Measurements from ENCODE around the gene NRBF2.
"Not testable (repeated sequence)": the region's sequence is repeated elsewhere in the genome, so short reads cannot be mapped to it uniquely, and the experiment has no call there.

The NRBF2 gene

DNA sequence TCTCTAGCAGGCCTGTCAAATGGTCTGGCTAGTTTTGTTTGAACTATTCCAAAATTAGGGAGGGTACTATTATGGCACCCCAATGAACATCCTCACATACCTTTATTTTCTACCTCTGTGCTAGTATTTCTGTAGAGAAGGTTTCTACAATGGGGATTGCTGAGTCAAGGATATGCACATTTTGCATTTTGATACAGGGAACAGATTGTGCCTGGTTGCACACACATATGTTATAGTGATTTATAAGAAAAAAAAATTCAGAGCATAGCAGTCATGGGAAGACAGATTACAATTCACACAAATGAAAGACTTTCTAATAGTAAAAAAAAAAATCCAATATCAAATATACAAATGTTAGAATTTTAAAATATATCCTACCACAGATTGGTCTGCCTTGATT, 14.1 kb upstream of the NRBF2 start:
- no peak for DNase-seq

DNA sequence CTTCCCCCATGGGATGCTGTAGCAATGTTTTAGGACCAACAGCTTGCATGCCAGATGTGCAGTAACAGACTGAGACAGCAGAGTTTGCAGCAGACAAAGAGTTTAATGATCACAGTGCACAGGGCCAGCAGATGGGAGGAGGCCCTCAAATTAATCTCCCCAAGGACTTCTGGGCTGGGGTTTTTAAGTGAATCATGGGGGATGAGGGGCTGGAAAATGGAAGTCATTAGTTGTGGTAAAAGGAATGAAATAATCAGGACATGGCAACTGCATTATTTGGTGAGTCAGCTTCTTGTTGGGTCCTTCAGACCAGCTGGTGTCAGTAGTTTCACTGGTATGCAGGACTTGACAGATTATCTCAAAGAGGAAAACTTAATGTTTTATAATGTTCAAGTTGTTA, 12.6 kb upstream of the NRBF2 start:
- no peak for DNase-seq

DNA sequence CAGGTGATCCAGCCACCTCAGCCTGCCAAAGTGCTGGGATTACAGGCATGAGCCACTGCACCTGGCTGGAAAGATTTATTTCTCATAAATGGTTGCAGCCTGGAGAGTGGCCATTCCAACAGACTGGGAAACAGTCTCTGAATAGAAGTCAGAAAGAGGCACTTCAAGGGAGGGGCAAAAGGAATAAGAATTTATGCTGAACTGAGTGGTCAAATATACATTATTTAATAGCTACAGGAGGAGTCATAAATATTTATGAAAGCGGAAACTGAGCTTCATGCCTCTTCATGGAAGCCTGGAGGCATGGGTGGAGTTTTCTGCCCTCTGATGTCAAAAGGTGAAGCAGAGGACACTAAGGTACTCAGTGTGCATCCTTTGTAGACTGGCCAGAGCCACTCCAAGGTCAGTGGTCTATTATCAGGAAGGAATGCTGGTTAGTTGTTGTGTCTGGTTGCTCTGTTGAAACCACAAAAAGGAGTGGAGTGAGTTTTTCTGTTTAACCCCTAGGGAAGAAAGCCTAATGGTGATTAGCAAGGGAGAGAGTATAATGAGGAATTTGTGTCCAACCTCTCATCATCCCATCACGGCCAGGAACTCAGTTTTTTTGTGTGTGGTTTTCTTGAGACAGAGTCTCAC, 9.3 kb upstream of the NRBF2 start:
- DNase-seq, result no peak

DNA sequence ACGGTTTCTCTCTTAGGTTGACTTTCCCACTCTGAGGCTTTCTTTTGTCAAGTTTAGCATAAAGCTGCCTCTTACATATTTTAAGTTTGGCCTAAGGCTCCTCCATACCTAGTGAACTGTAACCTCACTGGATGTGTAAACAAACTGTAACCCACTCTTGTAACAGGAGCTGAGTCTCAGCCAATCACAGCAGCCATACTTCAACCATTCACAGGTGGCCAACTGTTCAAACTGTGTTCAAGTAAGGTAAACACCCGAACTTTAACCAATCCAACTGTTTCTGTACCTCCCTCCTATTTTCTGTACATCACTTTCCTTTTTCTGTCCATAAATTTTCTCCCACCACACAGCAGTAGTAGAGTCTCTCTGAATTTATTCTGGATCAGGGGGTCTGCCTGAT, 7.7 kb upstream of the NRBF2 start:
- no peak for DNase-seq

DNA sequence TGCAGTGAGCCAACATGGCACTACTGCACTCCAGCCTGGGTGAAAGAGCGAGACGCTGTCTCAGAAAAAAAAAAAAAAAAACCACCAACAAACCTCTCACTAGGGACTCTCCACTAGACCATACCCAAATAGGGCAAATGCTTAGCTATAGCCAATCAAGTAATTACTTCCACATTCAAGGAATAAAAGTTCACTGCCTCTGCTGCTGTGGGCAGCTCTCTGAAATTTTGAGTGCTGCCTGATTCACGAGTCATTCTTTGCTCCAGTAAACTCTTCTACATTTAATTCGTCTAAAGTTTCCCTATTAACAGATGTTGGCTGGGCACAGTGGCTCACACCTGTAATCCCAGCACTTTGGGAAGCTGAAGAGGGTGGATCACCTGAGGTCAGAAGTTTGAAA, 4.7 kb upstream of the NRBF2 start:
- DNase-seq, result no peak

DNA sequence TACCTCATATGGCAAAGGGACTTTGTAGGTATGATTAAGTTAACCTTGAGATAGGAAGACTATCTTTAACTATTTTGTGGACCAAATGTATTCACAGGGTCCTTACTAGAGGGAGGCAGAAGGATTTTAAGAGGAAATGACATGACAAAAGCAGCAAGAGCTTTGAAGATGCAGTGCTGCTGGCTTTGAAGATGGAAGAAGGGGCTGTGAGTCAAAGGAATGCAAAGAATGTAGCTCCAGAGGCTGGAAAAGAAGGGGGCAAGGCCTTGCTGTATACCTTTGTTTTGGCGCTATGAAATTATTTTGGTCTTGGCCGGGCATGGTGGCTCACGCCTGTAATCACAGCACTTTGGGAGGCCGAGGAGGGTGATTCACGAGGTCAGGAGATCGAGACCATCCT, 3.2 kb upstream of the NRBF2 start:
- DNase-seq, result no peak

DNA sequence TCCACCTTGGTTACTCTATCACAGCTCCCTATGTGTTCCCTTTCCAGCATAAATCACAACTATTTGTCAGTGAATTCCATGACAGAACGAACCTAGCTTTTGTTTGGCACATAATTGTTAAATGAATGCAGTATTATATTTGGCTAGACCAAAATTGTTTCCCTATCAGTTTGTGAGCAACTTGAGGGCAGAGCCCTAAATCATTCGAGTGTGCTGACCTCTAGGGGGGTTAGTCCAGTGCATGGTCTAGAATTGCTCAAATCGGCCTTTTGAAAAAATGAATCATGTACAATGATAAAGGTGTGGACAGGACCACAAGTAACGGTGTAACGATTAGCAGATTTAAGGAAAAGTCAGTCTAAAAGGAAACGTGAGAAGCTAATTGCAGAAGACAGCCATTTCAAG, 475 bp upstream of the NRBF2 start:
- no peak for DNase-seq

DNA sequence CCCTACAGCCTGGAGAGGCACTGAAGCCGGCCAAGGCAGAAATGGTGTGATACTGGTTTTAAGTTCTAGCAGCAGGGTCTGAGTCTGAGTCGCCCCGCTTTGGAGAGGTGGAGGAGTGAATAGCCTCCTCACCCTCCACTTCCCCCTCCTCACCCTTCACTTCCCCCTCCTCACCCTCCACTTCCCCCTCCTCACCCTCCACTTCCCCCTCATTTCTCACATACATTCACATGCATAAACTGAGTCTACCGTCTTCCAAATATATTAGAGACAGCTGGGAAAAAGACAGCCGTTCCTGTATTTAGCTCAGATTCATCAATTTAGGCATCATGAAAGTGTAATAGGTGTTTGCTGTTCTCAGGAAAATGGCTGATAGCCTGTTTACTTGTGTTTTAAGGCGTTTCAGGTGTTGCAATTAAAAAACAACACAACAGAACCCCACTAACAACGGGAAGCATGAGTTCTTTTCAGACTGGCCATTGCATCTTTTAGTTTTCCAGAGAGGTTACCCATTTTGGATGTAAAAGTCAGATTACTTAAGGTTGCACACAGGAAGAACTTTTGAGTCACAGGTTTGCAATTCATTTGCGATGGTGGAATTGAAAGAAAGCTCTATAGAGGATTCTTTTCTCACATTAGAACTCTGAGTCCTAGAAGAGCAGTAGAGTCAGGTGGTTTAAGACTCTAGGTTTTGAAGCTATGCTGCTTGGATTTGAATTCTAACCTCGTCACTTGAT, 861 bp downstream of the NRBF2 start:
- no peak for DNase-seq

DNA sequence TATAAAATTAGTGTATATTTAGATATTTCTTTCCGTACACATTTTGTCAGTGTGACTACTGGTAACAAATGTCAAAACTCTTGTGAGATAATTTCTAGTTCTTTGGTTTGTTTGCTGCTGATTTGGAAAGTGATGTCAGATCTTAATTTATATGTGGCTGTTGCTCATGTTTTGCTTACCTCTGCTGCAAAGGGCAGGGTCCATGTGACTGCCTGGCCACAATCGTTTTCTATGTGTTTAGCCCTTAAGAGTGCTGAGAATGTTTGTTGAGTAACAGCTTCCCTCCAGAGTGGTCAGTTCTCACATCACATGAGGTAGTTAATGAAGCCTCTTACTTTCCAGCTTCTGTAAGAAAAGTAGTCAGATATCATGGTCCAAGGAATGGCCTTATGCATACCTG, 4.2 kb downstream of the NRBF2 start:
- DNase-seq, result no peak

DNA sequence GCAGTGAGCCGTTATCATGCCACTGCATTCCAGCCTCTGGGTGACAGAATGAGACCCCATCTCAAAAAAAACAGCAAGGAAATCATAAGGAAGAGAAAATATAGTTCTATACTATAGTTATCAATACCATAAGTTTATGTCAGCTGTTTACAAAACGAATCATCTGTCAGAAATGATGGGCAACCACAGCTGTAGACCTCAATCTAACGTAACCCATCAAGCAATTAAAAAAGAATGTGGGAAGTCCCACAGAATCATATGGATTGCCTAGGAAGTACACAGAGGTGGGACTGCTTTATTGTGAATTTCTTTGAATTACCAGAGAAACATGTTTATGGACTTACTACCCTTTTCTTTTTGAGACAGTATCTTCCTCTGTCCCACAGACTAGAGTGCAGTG, 6.9 kb downstream of the NRBF2 start:
- DNase-seq, result no peak

DNA sequence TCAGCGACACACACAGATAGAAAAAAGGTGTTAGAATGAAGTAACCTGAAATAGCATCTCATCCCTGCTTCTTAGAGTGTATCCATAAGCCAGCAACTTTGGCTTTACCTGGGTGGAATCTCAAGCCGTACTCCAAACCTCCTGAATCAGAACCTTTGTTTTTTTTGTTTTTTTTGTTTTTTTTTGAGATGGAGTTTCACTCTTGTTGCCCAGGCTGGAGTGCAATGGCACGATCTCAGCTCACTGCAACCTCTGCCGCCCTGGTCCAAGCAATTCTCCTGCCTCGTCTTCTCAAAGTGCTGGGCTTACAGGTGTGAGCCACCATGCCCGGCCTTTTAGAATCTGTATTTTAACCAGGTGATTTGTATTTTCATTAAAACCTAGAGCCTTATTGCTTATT, 9.0 kb downstream of the NRBF2 start:
- no peak for DNase-seq

DNA sequence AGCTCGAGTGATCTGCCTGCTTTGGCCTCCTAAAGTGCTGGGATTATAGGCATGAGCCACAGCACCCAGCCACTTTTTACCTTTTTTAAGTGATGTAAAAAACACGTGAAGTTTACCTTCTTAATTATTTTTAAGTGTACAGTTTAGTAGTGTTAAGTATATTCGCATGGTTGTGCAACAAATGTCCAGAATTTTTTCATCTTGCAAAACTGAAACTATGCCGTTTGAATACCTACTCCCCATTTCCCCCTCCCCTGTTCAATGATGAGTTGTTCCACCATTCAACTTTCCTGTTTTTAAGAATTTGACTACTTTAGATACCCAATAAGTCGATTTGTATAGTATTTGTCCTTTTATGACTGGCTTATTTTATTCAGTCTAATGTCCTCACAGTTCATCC, 10.9 kb downstream of the NRBF2 start:
- no peak for DNase-seq

DNA sequence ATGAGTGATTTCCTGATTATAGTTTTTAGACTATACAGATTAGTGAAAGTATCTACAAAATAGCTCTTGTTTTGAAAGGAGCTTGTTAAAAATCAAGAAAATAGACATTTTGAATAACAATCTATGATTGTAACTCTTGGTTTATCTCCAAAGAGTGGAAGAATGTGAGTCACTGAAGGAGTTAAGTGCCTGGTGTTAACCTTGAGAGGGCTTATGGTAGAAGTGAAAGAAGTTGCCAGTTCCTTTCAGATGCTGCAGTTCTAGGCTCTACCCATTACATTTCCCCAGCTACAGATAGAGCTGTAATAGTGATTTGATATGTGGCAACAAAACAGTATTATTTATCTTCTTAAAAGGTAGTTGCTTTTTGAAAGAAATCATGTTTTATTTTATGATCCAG, 12.7 kb downstream of the NRBF2 start:
- no peak for DNase-seq

DNA sequence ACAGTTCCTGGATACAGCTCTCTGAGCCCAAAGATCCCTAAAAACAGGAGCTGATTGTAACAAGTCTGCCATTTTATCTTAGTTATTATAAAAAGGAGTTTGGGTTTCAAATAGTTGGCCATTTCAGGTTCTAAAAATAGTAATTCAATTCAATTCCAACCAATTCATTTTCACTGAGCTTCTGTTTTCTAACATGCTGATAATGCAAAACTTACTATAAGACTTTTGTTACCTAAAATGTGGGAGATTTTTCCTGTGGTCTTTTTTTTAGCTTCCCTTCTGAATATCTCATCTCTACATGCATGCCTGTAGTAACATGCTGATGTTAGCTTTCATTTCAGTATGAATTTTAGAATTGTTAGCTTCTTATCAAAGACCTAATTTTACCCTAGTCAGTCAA, 13.4 kb downstream of the NRBF2 start:
- no peak for DNase-seq

DNA sequence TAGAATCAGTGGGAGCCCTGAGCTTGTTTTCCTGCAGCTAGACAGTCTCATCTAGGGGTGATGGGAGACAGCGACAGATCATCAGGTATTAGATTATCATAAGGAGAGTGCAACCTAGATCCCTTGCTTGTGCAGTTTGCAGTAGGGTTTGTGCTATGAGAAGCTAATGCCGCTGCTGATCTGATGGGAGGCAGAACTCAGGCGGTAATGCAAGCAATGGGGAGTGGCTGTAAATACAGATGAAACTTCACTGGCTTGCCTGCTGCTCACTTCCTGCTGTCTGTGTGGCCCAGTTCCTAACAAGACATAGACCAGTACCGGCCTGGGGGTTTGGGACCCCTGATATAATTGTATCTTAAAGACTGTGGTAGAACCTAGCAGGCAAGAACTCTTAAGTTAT, 17.6 kb downstream of the NRBF2 start:
- DNase-seq, result no peak

DNA sequence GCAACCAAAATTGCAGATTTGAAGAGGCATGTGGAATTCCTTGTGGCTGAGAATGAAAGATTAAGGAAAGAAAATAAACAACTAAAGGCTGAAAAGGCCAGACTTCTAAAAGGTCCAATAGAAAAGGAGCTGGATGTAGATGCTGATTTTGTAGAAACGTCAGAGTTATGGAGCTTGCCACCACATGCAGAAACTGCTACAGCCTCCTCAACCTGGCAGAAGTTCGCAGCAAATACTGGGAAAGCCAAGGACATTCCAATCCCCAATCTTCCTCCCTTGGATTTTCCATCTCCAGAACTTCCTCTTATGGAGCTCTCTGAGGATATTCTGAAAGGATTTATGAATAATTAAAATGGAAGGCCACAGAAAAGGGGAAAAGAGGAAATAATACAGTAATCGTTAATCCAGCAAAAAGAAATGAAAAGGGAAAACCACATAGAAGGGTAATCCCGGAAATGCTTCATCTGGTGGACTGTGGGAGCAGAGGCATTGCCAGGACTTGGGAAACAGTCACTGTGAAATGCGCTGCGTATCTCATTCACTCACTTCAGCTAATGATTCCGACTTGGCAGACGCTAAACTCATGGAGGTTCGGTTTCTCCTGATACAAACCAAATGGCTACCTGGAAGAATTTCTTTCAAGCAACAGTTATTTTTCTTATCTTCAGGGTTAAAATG, 20.9 kb downstream of the NRBF2 start:
- DNase-seq, result not testable (repeated sequence)

DNA sequence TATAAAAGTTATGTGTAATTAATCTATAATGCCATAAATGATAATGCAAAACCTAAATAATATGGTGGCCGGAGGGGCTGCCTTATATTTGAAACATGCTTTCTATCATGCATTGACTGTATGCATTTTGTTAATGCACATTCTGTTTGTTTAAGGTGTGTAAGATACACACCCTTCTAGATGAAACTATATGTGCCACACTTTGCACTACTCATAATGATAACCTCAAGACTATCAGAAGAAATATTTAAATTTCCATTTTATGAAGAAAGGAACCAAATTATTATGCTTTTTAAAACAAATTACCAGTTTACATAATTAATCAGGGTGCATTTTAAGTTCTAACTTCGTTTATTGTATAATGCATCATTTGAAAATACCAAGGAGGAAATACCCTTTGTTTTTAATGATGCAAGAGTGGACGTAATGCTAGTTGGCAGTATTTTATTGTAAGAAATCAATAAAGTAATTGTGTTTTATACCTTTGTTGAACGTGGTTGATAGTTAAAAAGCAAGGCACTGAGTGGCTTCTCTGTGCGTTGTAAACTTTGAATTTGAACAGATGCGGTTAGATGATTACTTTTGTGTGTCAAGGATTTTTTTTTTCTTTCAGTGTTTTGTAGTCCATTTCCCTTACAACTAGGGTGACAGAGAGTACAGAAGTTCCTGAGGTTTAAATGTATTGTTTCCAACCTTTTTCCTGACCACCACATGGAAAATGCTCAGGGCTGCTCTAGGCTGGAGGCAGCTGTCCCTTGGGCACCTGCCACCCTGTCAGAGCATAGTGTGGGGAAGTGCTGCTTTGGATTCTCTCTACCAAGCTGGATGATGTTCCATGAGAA, 21.6 kb downstream of the NRBF2 start:
- DNase-seq, result no peak

DNA sequence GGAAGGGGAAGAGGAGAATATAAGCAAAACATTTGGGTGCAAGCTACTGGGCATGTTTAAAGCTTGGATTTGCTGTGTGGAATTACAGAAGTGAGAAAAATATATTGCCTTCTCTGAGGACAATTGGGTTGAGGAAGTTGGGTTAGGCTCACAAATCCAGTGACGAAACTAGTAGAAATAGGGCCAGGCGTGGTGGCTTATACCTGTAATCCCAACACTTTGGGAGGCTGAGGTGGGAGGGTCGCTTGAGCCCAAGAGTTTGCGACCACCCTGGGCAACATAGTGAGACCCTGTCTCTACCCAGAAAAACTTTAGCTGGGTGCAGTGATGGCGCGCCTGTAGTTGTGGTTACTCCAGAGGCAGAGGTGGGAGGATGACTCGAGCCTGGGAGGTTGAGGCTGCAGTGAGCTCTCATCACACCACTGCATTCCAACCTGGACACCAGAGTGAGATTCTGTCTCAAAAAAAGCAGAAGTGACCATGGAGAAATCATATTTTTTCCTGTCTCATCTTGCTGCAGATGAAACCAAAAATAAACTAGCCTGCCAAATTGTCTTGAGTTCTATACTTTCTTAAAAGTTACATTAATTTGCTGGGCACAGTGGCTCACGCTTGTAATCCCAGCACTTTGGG, 22.4 kb downstream of the NRBF2 start:
- DNase-seq, result no peak

DNA sequence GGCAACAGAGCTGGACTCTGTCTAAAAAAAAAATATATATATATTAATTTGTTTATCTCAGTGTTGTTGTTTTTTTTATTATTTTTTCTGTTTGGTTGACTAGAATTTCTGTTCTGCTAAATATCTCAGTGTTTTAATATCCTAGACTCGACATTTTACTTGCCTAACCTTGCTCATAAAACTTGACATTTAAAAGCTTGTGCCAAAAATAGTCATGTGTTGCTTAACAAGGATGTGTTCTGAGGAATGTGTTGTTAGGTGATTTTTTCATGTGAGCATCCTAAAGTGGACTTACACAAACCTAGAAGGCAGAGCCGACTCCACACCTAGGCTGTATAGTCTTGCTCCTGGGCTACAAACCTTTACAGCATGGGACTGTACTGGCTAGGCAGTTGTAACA, 23.1 kb downstream of the NRBF2 start:
- no peak for DNase-seq

DNA sequence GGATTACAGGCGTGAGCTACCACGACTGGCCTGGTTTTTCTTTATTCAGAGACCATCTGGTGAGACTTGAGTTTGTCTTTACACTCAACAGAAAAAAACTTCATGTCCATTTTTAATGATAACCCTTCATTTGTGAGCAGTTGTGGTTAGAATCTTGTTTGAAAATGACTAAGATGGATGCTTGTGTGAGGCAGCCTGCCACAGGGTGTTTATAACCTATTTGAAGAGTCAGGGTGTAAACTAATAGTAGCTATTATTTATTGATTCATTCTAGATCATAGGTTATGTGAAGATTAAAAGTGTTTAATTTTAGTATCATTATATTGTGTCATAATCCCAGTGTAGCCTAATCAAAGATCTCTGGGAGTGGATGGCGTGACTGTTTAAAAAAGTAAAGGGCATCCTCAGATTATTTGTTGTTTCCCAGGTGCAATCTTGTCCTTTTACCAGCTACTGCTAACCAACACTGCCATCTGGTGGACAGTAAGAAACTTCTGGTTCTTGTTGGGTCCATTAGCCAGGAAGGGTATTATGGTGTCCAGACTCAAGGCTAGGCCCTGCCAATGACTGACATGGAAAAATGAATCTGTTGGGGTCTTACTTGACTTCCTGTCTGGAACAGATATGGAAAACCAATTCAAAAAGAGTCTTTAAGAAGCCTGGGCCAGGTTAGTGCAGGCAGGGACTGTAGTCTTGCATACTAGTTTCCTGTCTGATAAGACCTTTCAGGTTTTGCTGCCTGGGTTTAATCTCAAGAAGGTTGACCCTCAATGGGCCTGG, 24.9 kb downstream of the NRBF2 start:
- DNase-seq, result peak; percentile 2

DNA sequence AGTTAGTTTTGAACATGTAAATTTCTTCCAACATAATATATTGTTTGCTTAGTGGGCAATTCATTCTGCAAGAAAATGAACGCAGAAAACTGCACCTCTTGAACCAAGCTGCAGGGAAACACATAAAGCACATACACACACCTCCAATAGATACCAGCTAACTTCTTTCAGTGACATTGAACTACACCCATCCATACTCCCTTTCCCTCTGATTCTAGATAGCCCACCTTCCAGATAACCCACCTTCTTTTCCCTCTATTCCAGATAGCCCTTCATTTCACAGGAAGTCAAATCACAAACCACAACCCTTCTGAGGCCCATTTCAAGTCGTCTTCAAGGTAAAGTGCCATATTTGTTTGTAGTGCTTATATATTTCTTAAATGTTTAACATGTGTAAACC, 28.5 kb downstream of the NRBF2 start:
- DNase-seq, result no peak

DNA sequence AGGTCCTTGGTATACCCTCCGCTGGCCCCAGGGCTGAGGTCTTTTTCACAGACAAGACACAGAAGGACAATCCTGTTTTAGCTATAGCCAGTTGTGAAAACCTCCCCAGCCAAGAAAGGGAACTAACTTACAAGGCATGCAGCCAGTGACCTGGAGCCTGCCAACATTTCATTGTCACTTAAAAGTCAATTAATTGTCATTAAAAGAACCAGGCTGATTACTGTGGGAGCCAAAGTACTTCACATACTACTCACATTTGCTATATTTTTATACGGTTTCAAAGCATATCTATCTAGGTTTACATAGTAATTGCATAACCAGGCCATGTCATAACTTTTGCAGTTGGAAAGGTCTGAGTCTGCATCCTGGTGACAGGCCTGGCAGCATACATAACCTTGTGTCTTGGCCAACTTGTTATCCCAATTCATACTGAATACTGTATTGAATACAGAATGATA, 31.1 kb downstream of the NRBF2 start:
- DNase-seq, result no peak
